Muscle layer of duodenum (tissue), 2 donors: Measurements from ENCODE around the gene MEF2D.
A peak's percentile ranks its signal among the peaks of the same experiment; 100 is the strongest.

Experiments
- H3K27ac ChIP-seq: one replicate; pipeline ENCODE4 v1.7.0; 2013; ENCODE audit warnings: mild to moderate bottlenecking, low read length
- H3K27me3 ChIP-seq: one replicate; pipeline ENCODE4 v1.7.0; 2013; ENCODE audit warnings: low read depth, mild to moderate bottlenecking, control low read depth, low read length
- H3K36me3 ChIP-seq, 2 donors: one replicate each; pipeline ENCODE4 v1.7.0; 2013; ENCODE audit warnings: low read length in 2 of 2, control low read depth in 1 of 2, mild to moderate bottlenecking in 1 of 2; ENCODE audit not compliant: insufficient read depth in 2 of 2, control insufficient read depth in 1 of 2
- H3K4me1 ChIP-seq, 2 donors: one replicate each; pipeline ENCODE4 v1.7.0; 2013; ENCODE audit warnings: low read length in 2 of 2, mild to moderate bottlenecking in 2 of 2, control low read depth in 1 of 2, moderate library complexity in 1 of 2; ENCODE audit not compliant: insufficient read depth in 2 of 2, control insufficient read depth in 1 of 2
- H3K4me3 ChIP-seq, 2 donors: one replicate each; pipeline ENCODE4 v1.7.0; 2013; ENCODE audit warnings: low read length in 2 of 2, low read depth in 1 of 2, mild to moderate bottlenecking in 1 of 2
- H3K9me3 ChIP-seq, 2 donors: one replicate each; pipeline ENCODE4 v1.7.0; 2013; ENCODE audit warnings: low read length in 2 of 2, control low read depth in 1 of 2, mild to moderate bottlenecking in 1 of 2; ENCODE audit not compliant: control insufficient read depth in 1 of 2
- donor health status: healthy.

The MEF2D gene

DNA sequence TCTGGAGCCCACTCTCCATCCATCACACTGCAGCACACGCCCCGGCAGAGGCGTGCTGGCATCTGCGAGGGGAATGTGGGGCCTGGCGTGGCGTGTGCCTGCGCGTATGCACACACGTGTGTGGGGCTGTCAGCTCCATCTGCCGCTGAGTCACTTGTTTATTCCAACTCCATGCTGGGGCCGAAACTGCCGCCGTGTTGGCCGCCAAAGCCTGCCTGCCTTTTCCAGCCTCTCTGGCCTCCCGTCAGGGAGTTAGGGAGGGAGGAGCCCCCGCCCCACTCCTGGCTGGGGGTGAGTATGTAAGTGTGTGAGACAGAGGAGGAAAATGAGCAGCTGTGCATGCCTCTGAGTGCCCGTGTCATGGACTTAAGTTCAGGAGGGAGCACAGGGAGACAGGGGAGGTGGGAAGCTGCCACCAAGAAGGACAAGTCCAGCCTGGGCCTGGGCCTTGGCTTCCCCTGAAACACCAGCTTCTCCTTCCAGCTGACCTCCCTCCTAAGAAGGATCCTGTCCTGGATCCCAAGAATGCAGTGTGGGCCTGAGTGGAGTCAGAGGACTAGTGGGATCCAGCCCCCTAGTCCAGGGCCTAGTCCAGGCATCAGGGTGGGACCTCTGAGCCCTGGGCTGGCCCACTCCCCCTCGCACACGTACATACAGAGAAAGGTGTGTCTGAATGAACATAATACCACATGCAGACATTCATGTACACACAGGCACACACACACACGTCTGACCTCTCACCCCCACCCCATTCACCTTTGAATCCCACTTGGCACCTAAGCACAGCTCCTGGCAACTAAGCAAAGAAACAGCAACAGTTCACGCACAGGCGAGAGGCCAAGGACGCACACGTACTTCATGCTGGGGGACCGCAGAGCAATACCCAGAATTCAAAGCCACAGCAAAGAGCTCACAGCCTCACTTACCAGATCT, 24.7 kb downstream of the MEF2D start:
- peaks cover 25 to 51% of the 10 kb centered on the region in 2 donors for H3K4me1 ChIP-seq
- H3K36me3 ChIP-seq = peaks cover 82 to 83% of the 10 kb centered on the region in 2 donors
- peak overlapping the region; percentile 79 for H3K27ac ChIP-seq
- H3K27me3 ChIP-seq = no peaks in the 10 kb centered on the region
- H3K9me3 ChIP-seq = no peaks in the 10 kb centered on the region
- no peak overlapping the region for H3K4me3 ChIP-seq

- Histone ChIP-seq H3K4me3 (no peak overlapping the region), H3K27me3 (no peaks in the 10 kb centered on the region), H3K36me3 (peaks cover 80 to 82% of the 10 kb centered on the region in 2 donors), H3K9me3 (no peaks in the 10 kb centered on the region), H3K27ac (peak overlapping the region; percentile 19), H3K4me1 (peaks cover 21 to 44% of the 10 kb centered on the region in 2 donors)
Observed at GRCh38 chr1:156474966-156475365, 25.6 kb downstream of the MEF2D start.

GRCh38 chr1:156471496-156472490, 28.8 kb downstream of the MEF2D start:
- Histone ChIP-seq H3K9me3 (no peaks in the 10 kb centered on the region), H3K4me3 (no peak overlapping the region), H3K27ac (peak overlapping the region; percentile 3), H3K4me1 (peaks cover 12 to 22% of the 10 kb centered on the region in 2 donors), H3K27me3 (no peaks in the 10 kb centered on the region), H3K36me3 (peaks cover 67 to 81% of the 10 kb centered on the region in 2 donors)

DNA sequence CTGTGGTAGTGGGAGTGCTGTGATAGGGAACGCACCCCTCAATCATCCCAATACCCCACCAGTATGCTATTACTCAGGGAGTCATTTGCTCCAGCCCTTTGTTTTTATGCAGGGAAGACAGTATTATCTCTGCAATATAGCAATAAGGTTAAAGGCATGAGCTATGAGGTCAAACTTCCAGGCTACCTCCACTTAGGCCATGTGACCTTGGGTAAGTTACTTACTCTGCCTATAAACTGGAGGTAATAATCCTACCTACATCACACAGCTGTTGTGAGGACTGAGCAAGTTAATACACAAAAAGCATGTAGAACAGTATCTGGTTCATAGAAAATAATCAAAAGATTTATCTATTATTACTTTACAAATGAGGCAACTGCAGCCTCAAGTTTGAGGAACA, 30.1 kb downstream of the MEF2D start:
- no peaks in the 10 kb centered on the region for H3K9me3 ChIP-seq
- no peak overlapping the region for H3K27ac ChIP-seq
- H3K4me3 ChIP-seq = no peak overlapping the region
- peaks cover 54 to 82% of the 10 kb centered on the region in 2 donors for H3K36me3 ChIP-seq
- peaks cover 14 to 22% of the 10 kb centered on the region in 2 donors for H3K4me1 ChIP-seq
- H3K27me3 ChIP-seq = no peaks in the 10 kb centered on the region

GRCh38 chr1:156468693-156469345, 31.8 kb downstream of the MEF2D start:
- Histone ChIP-seq H3K4me3 (no peak overlapping the region), H3K9me3 (no peaks in the 10 kb centered on the region), H3K27me3 (no peaks in the 10 kb centered on the region), H3K4me1 (peaks cover 23 to 32% of the 10 kb centered on the region in 2 donors), H3K27ac (no peak overlapping the region), H3K36me3 (peaks cover 37 to 66% of the 10 kb centered on the region in 2 donors)

- Histone ChIP-seq H3K4me1 (peaks cover 23 to 33% of the 10 kb centered on the region in 2 donors), H3K36me3 (peaks cover 29 to 57% of the 10 kb centered on the region in 2 donors)
Observed at GRCh38 chr1:156467906-156468305, 32.7 kb downstream of the MEF2D start.

GRCh38 chr1:156467385-156467784, 33.2 kb downstream of the MEF2D start:
- no peak overlapping the region for H3K27ac ChIP-seq
- H3K4me3 ChIP-seq = no peak overlapping the region
- peaks cover 23 to 33% of the 10 kb centered on the region in 2 donors for H3K4me1 ChIP-seq
- no peaks in the 10 kb centered on the region for H3K9me3 ChIP-seq
- H3K36me3 ChIP-seq = peaks cover 29 to 56% of the 10 kb centered on the region in 2 donors
- H3K27me3 ChIP-seq = no peaks in the 10 kb centered on the region

More at GRCh38 chr1:156467906-156468305, 32.7 kb downstream of the MEF2D start:
- no peak overlapping the region for H3K4me3 ChIP-seq
- no peaks in the 10 kb centered on the region for H3K27me3 ChIP-seq
- H3K27ac ChIP-seq = no peak overlapping the region
- no peaks in the 10 kb centered on the region for H3K9me3 ChIP-seq

- H3K4me3 ChIP-seq = peak overlapping the region in 1 of 2 donors; percentile 11
- peak overlapping the region; percentile 6 for H3K27ac ChIP-seq
- peaks cover 18 to 33% of the 10 kb centered on the region in 2 donors for H3K4me1 ChIP-seq
- H3K27me3 ChIP-seq = no peaks in the 10 kb centered on the region
- peaks cover 19 to 44% of the 10 kb centered on the region in 2 donors for H3K36me3 ChIP-seq
- H3K9me3 ChIP-seq = no peaks in the 10 kb centered on the region
Observed at GRCh38 chr1:156465747-156466365, 34.7 kb downstream of the MEF2D start.

- Histone ChIP-seq H3K4me3 (no peak overlapping the region), H3K27ac (peak overlapping the region; percentile 36), H3K9me3 (no peaks in the 10 kb centered on the region), H3K27me3 (no peaks in the 10 kb centered on the region), H3K4me1 (peaks cover 18 to 33% of the 10 kb centered on the region in 2 donors), H3K36me3 (peaks cover 13 to 39% of the 10 kb centered on the region in 2 donors)
Observed at GRCh38 chr1:156464825-156465452, 35.6 kb downstream of the MEF2D start.

- Histone ChIP-seq H3K36me3 (peaks cover 12 to 35% of the 10 kb centered on the region in 2 donors), H3K9me3 (no peaks in the 10 kb centered on the region), H3K27ac (peak overlapping the region; percentile 36), H3K4me3 (no peak overlapping the region), H3K4me1 (peaks cover 18 to 33% of the 10 kb centered on the region in 2 donors), H3K27me3 (no peaks in the 10 kb centered on the region)
Observed at GRCh38 chr1:156464335-156464734, 36.2 kb downstream of the MEF2D start.
